Panc1 (cell line): ENCODE data around the gene LAMB4.

Experiments used
- POLR2AphosphoS5 ChIP-seq: IDR thresholded peaks from 2 replicates; pipeline ENCODE4 v1.6.1; 2012; ENCODE audit warnings: mild to moderate bottlenecking, low read depth, low read length, moderate library complexity
- SIN3A ChIP-seq: IDR thresholded peaks from 2 replicates; pipeline ENCODE4 v1.6.1; 2012; ENCODE audit warnings: low read depth, mild to moderate bottlenecking, low read length, moderate library complexity, borderline replicate concordance; ENCODE audit not compliant: insufficient read depth
- TF ChIP-seq, protein P1 (sequence below): fragments of 450-650 bp; IDR thresholded peaks from 2 replicates; pipeline ENCODE4 v1.5.1; 2017; ENCODE audit warnings: mild to moderate bottlenecking

DNA sequence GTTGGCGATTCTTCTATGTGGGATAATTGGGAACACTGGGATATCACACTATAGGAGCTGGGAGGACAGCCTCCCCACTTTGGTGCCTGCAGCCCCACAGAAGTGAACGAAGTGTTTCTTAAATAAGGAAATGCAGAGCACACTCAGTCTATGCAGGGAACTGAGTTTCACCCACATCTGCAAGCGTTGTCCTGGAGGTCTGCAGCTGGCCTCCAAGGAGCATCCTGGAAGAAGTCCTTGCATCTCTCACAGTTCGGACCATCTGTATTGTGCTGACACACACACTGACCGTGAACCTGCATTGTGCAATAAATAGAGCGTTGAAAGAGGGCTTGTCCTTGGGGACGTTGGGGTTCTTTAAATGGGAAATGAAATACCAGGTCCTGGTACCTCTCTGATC is 25.8 kb downstream of the LAMB4 start:
- TF ChIP-seq, protein P1, sequence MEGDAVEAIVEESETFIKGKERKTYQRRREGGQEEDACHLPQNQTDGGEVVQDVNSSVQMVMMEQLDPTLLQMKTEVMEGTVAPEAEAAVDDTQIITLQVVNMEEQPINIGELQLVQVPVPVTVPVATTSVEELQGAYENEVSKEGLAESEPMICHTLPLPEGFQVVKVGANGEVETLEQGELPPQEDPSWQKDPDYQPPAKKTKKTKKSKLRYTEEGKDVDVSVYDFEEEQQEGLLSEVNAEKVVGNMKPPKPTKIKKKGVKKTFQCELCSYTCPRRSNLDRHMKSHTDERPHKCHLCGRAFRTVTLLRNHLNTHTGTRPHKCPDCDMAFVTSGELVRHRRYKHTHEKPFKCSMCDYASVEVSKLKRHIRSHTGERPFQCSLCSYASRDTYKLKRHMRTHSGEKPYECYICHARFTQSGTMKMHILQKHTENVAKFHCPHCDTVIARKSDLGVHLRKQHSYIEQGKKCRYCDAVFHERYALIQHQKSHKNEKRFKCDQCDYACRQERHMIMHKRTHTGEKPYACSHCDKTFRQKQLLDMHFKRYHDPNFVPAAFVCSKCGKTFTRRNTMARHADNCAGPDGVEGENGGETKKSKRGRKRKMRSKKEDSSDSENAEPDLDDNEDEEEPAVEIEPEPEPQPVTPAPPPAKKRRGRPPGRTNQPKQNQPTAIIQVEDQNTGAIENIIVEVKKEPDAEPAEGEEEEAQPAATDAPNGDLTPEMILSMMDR: no peak
- no peak for TF ChIP-seq SIN3A
- no peak for TF ChIP-seq POLR2AphosphoS5
